CD8-positive, alpha-beta memory T cell (primary cell): ENCODE data around the gene RCAN1. TPM values are rescaled to one million over a fixed set of nuclear protein-coding genes. Genes with fewer than 3 reads are reported as not detected.

Experiments used
- CTCF ChIA-PET: fragments of 350-600 bp; sonication (Branson Sonifier 250); formaldehyde crosslinking; loops from one replicate; lab custom pipeline; 2021; ENCODE audit warnings: antibody characterized with exemption; lab: Charles Lee
- POLR2A ChIA-PET: fragments of 350-600 bp; sonication (Branson Sonifier 250); formaldehyde crosslinking; loops from one replicate; lab custom pipeline; 2021; ENCODE audit warnings: antibody characterized with exemption; lab: Charles Lee
- DNase-seq, 5 donors: peaks; one replicate each; pipeline versions ENCODE4 v3.0.0 to v3.0.0-alpha.2; 2020 to 2022; ENCODE audit warnings: mixed read lengths in 1 of 5
- H3K27ac ChIP-seq: one replicate; pipeline ENCODE4 v1.7.0; 2013; ENCODE audit warnings: low read depth, mild to moderate bottlenecking, low read length, moderate library complexity
- H3K27me3 ChIP-seq: 2 replicates; pipeline ENCODE4 v1.7.0; 2013; ENCODE audit warnings: low read length, mild to moderate bottlenecking; ENCODE audit not compliant: insufficient read depth, poor library complexity, severe bottlenecking
- H3K36me3 ChIP-seq: 2 replicates; pipeline ENCODE4 v1.7.0; 2013; ENCODE audit warnings: mild to moderate bottlenecking, low read length, moderate library complexity; ENCODE audit not compliant: insufficient read depth
- H3K4me1 ChIP-seq: 2 replicates; pipeline ENCODE4 v1.7.0; 2013; ENCODE audit warnings: mild to moderate bottlenecking, low read length, moderate library complexity; ENCODE audit not compliant: insufficient read depth
- H3K4me3 ChIP-seq: 2 replicates; pipeline ENCODE4 v1.7.0; 2013; ENCODE audit warnings: mild to moderate bottlenecking, low read length
- H3K9me3 ChIP-seq: 2 replicates; pipeline ENCODE4 v1.7.0; 2013; ENCODE audit warnings: mild to moderate bottlenecking, low read length
- H3K27ac Mint-ChIP-seq, 8 donors: one replicate each; pipeline ENCODE4 v1.8.0; 2020 to 2021; ENCODE audit warnings: mixed read lengths in 8 of 8, mild to moderate bottlenecking in 6 of 8, inconsistent platforms in 3 of 8, moderate library complexity in 3 of 8
- H3K27me3 Mint-ChIP-seq, 2 donors: one replicate each; pipeline ENCODE4 v1.8.0; 2020 to 2021; ENCODE audit warnings: mixed read lengths in 2 of 2, mild to moderate bottlenecking in 1 of 2, moderate library complexity in 1 of 2
- H3K36me3 Mint-ChIP-seq, 3 donors: one replicate each; pipeline ENCODE4 v1.8.0; 2020 to 2021; ENCODE audit warnings: mixed read lengths in 3 of 3, inconsistent platforms in 1 of 3, mild to moderate bottlenecking in 1 of 3
- H3K4me1 Mint-ChIP-seq, 3 donors: one replicate each; pipeline ENCODE4 v1.8.0; 2020 to 2021; ENCODE audit warnings: mixed read lengths in 3 of 3, inconsistent platforms in 1 of 3, mild to moderate bottlenecking in 1 of 3
- H3K4me3 Mint-ChIP-seq, 7 donors: one replicate each; pipeline ENCODE4 v1.8.0; 2020 to 2021; ENCODE audit warnings: mixed read lengths in 7 of 7, mild to moderate bottlenecking in 6 of 7, moderate library complexity in 4 of 7, inconsistent platforms in 2 of 7
- H3K9me3 Mint-ChIP-seq, 5 donors: one replicate each; pipeline ENCODE4 v1.8.0; 2020 to 2022; ENCODE audit warnings: mixed read lengths in 5 of 5, mild to moderate bottlenecking in 3 of 5, moderate library complexity in 2 of 5, inconsistent platforms in 1 of 5
- polyA plus RNA-seq: library from polyadenylated mRNA; unstranded; fragments of 300-500 nt; fragmentation: Illumina TruSeq; gene quantifications from one replicate; pipeline ENCODE4 v1.2.3, GENCODE V29; 2021
- total RNA-seq, 2 experiments: library from RNA; stranded (reverse); gene quantifications; one replicate each; pipeline ENCODE4 v1.2.3, GENCODE V29; 2021

RCAN1 gene
- total and polyA plus RNA-seq, 3 experiments from 2014 or later, result 16.0 to 19.6 (median 16.9) TPM

DNA sequence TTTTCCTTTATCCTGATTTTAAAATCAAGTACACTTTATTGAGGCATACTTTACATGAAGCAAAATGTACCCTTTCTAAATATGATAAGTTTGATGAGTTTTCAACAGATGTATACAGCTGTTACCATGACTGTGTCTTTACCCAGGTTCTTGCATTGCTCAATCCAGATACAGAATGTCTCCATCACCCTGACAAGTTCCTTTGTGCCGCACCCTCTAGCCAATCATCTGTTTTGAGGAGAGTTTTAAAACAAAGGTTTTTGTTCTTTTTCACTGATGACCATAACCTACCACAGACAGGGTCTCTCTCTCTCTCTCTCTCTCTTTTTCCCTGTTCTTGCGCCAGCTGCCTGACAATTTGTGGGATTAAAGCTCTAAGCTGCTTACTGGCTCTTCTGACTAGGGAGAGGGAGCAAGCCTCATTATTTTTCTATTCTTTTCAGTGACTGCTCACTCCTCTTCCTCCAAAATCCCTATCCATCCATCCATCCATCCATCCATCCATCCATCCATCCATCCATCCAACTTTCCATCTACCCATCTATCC lies 101.7 kb downstream of the RCAN1 start:
- POLR2A ChIA-PET, result no interaction called here

GRCh38 chr21:34511787-34512455 lies 103.0 kb downstream of the RCAN1 start, which contains the start of gene KCNE1:
TSS of gene KCNE1 (minus strand) at chr21:34512210. CDS start at chr21:34449634, 62,576 bp downstream.
- POLR2A ChIA-PET, result no interaction called here
- no peak within 1 kb of the TSS for H3K4me3 Mint-ChIP-seq
- H3K4me1 Mint-ChIP-seq, result no peaks in the 10 kb centered on the region
- Histone ChIP-seq H3K4me1 (no peaks in the 10 kb centered on the region), H3K4me3 (no peak within 1 kb of the TSS), H3K36me3 (no peaks in the 10 kb centered on the region), H3K27me3 (no peaks in the 10 kb centered on the region), H3K27ac (no peak within 1 kb of the TSS), H3K9me3 (no peaks in the 10 kb centered on the region)
- no peak for DNase-seq
- CTCF ChIA-PET, result no interaction called here
- H3K36me3 Mint-ChIP-seq, result peaks cover 0 to 4% (median 2%) of the 10 kb centered on the region in 3 donors
- H3K27ac Mint-ChIP-seq, result no peak within 1 kb of the TSS
- no peaks in the 10 kb centered on the region for H3K9me3 Mint-ChIP-seq
- peaks cover 2 to 7% of the 10 kb centered on the region in 2 donors for H3K27me3 Mint-ChIP-seq

More for the DNA sequence above, 101.7 kb downstream of the RCAN1 start:
- Histone ChIP-seq H3K27me3 (no peaks in the 10 kb centered on the region), H3K36me3 (no peaks in the 10 kb centered on the region), H3K4me1 (no peaks in the 10 kb centered on the region), H3K27ac (no peak overlapping the region), H3K9me3 (no peaks in the 10 kb centered on the region), H3K4me3 (no peak overlapping the region)
- no peak overlapping the region for H3K4me3 Mint-ChIP-seq
- H3K4me1 Mint-ChIP-seq, result peaks cover 0 to 4% (median 0%) of the 10 kb centered on the region in 3 donors
- CTCF ChIA-PET, result no interaction called here
- H3K27me3 Mint-ChIP-seq, result peaks cover 0 to 3% of the 10 kb centered on the region in 2 donors
- DNase-seq, result no peak
- H3K27ac Mint-ChIP-seq, result no peak overlapping the region
- H3K9me3 Mint-ChIP-seq, result no peaks in the 10 kb centered on the region
- H3K36me3 Mint-ChIP-seq, result peaks cover 0 to 14% (median 9%) of the 10 kb centered on the region in 3 donors

- Mint-ChIP-seq H3K4me3 (no peak overlapping the region), H3K9me3 (no peaks in the 10 kb centered on the region), H3K27me3 (peaks cover 4 to 14% of the 10 kb centered on the region in 2 donors), H3K4me1 (no peaks in the 10 kb centered on the region), H3K36me3 (peaks cover 0 to 2% (median 0%) of the 10 kb centered on the region in 3 donors), H3K27ac (no peak overlapping the region)
- Histone ChIP-seq H3K4me1 (no peaks in the 10 kb centered on the region), H3K27me3 (no peaks in the 10 kb centered on the region), H3K9me3 (no peaks in the 10 kb centered on the region), H3K27ac (no peak overlapping the region), H3K4me3 (no peak overlapping the region), H3K36me3 (no peaks in the 10 kb centered on the region)
- DNase-seq, result no peak
- CTCF ChIA-PET, result no interaction called here
- POLR2A ChIA-PET, result no interaction called here
These were observed 103.7 kb downstream of the RCAN1 start for GRCh38 chr21:34511181-34511580.

DNA sequence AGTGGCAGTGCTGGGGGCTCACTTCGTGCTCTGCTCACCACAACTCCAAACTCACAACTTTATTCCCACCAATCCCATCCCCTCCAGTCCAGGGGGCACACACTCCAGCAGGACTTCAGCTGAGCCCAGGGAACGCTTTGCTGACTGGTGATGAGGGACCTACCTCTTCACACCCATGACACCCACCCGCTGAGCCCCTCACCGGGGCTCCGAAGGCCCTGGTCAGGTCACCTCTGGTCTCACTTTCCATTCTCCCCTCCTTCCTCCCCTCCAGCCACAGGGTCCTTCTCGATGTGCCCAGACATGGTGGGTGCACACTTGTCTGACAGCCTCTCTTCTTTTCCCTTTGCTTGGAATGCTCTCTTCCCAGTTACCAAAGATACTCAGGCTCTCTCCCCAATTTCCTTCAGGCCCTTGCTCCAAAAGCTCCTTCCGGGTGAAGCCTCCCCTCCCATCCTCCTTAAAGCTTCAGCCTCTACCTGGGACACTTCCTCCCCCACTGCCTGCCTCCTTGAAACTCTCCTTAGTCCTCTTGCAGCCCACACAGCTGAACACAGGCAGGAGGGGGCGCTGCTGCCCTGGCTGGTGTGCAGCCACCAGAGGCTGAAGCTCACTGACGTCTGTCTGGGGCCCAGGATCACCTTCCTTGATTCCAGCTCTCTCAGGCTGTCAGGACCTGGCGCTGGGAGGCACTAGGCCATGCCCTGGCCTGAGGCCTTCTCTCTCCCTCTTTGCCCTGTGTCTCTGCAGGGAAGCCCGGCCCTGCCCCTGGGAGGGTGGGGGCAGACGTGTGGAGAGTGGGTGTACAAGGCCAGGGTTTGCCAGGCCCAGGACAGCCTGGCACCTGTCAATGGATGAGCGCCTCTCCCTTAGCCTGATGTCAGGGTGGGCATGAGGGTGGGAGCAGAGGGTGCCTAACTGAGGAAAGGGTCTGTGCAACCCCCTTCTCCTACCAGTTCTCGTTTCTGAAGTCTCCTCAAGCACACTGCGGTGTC lies 104.5 kb downstream of the RCAN1 start:
- Histone ChIP-seq H3K4me3 (no peak overlapping the region), H3K27me3 (no peaks in the 10 kb centered on the region), H3K27ac (no peak overlapping the region), H3K4me1 (no peaks in the 10 kb centered on the region), H3K36me3 (no peaks in the 10 kb centered on the region), H3K9me3 (no peaks in the 10 kb centered on the region)
- Mint-ChIP-seq H3K36me3 (peaks cover 0 to 2% (median 0%) of the 10 kb centered on the region in 3 donors), H3K27me3 (peaks cover 4 to 16% of the 10 kb centered on the region in 2 donors), H3K4me3 (no peak overlapping the region), H3K9me3 (no peaks in the 10 kb centered on the region), H3K27ac (peak overlapping the region in 2 of 8 donors; percentile 3 to 7), H3K4me1 (no peaks in the 10 kb centered on the region)
- ChIA-PET POLR2A (no interaction called here), CTCF (no interaction called here)
- DNase-seq, result no peak

DNA sequence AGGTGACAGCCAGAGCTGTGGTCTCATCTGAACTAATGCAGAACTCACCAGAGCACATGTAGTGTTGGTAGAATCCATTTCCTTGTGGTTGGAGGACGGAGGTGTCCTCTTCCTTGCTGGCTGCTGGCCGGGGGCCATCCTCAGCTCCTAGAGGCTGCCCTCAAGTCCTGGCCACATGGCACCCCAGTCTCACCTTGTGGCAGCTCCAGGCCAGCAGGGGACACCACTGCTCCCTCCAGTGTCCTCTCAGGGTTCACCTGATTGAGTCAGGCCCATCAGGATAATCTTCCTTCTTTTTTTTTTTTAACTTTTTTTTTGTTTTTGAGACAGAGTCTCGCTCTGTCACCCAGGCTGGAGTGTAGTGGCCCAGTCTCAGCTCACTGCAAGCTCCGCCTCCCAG lies 105.8 kb downstream of the RCAN1 start:
- Mint-ChIP-seq H3K27ac (no peak overlapping the region), H3K9me3 (no peaks in the 10 kb centered on the region), H3K36me3 (peaks cover 0 to 4% (median 0%) of the 10 kb centered on the region in 3 donors), H3K4me3 (no peak overlapping the region), H3K27me3 (peaks cover 7 to 24% of the 10 kb centered on the region in 2 donors), H3K4me1 (no peaks in the 10 kb centered on the region)
- H3K27me3 ChIP-seq, result no peaks in the 10 kb centered on the region
- POLR2A ChIA-PET, result no interaction called here
- DNase-seq, result no peak
- no peaks in the 10 kb centered on the region for H3K4me1 ChIP-seq
- no peak overlapping the region for H3K27ac ChIP-seq
- CTCF ChIA-PET, result no interaction called here
- no peaks in the 10 kb centered on the region for H3K36me3 ChIP-seq
- no peaks in the 10 kb centered on the region for H3K9me3 ChIP-seq
- no peak overlapping the region for H3K4me3 ChIP-seq

GRCh38 chr21:34504595-34504994 lies 110.3 kb downstream of the RCAN1 start:
- H3K27me3 Mint-ChIP-seq, result peaks cover 25 to 45% of the 10 kb centered on the region in 2 donors
- no peak overlapping the region for H3K4me3 ChIP-seq
- H3K4me1 ChIP-seq, result no peaks in the 10 kb centered on the region
- ChIA-PET CTCF (no interaction called here), POLR2A (no interaction called here)
- H3K36me3 ChIP-seq, result no peaks in the 10 kb centered on the region
- peaks cover 0 to 3% (median 0%) of the 10 kb centered on the region in 5 donors for H3K9me3 Mint-ChIP-seq
- no peak overlapping the region for H3K27ac ChIP-seq
- H3K27me3 ChIP-seq, result no peaks in the 10 kb centered on the region
- no peak for DNase-seq
- no peaks in the 10 kb centered on the region for H3K4me1 Mint-ChIP-seq
- no peaks in the 10 kb centered on the region for H3K9me3 ChIP-seq
- peaks cover 0 to 6% (median 0%) of the 10 kb centered on the region in 3 donors for H3K36me3 Mint-ChIP-seq
- H3K4me3 Mint-ChIP-seq, result no peak overlapping the region
- no peak overlapping the region for H3K27ac Mint-ChIP-seq

DNA sequence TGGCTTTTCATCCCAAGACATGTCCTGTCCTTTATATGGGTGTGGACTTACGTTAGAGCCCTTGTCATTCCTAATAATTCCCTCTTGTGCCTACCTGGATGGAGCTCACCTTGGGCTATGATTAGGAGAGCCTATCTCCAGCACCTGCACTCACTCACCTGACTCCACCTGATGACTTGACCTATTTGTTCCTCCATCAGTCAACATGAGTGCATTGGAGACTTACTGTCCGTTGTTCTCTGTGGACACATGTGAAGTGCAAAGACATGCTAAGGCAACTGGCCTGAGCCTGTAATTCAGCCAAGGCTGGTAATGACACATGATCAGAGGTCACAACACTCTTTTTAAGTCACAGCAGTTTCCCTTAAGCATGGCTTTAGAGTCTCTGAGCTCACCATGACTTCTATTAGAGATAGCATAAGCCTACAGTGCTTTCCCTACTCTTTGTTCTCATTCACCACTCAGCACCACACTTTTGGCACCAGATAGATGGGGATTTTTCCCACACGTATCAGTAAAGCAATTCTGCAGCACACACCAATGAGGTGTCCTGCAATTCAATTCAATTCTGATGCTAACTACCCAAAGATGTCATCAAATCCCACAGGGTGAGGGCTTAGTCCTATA lies 112.3 kb downstream of the RCAN1 start:
- no peaks in the 10 kb centered on the region for H3K4me1 Mint-ChIP-seq
- peaks cover 0 to 22% (median 0%) of the 10 kb centered on the region in 3 donors for H3K36me3 Mint-ChIP-seq
- CTCF ChIA-PET, result no interaction called here
- POLR2A ChIA-PET, result no interaction called here
- H3K9me3 ChIP-seq, result no peaks in the 10 kb centered on the region
- no peak overlapping the region for H3K4me3 Mint-ChIP-seq
- H3K27ac Mint-ChIP-seq, result no peak overlapping the region
- H3K4me1 ChIP-seq, result no peaks in the 10 kb centered on the region
- no peaks in the 10 kb centered on the region for H3K27me3 ChIP-seq
- peaks cover 31 to 60% of the 10 kb centered on the region in 2 donors for H3K27me3 Mint-ChIP-seq
- H3K9me3 Mint-ChIP-seq, result peaks cover 9 to 19% (median 12%) of the 10 kb centered on the region in 5 donors
- H3K36me3 ChIP-seq, result no peaks in the 10 kb centered on the region
- no peak overlapping the region for H3K27ac ChIP-seq
- no peak for DNase-seq
- H3K4me3 ChIP-seq, result no peak overlapping the region
